ENCODE data around the gene SLC29A3. TPM values are rescaled to one million over a fixed set of nuclear protein-coding genes. Genes with fewer than 3 reads are reported as not detected.

The SLC29A3 gene
- total and polyA plus RNA-seq, 2 of the 8 experiments (the other 6 are each of a cell fraction or from before 2014, with no cell fraction given) = 14.0 to 24.6 TPM

- TF ChIP-seq CHD7 (IDR thresholded peaks at IDR 0.05; ENCODE audit: insufficient replicate concordance, low read length) (no peak), CHD2 (IDR thresholded peaks at IDR 0.05; ENCODE audit: low read length) (no peak), SIN3A (conservative IDR thresholded peaks at IDR 0.05 in 1 of 2, IDR thresholded peaks at IDR 0.05 in 1 of 2; ENCODE audit: low read depth in 1 of 2, low read length in 2 of 2) (no peak), GABPA (IDR thresholded peaks at IDR 0.05; ENCODE audit: borderline replicate concordance, insufficient read depth, low read length) (peak; percentile 34; the same call in 1 of the 2 replicates), RAD21 (IDR thresholded peaks at IDR 0.05 in 1 of 2, conservative IDR thresholded peaks at IDR 0.05 in 1 of 2; ENCODE audit: low read depth in 2 of 2, low read length in 2 of 2) (peak; percentile 91 to 92), CHD1 (IDR thresholded peaks at IDR 0.05; ENCODE audit: low read depth, low read length) (no peak), CREB1 (IDR thresholded peaks at IDR 0.05) (0 out of 2 replicates have a peak, but pooled peaks have one; percentile 17), RFX5 (IDR thresholded peaks at IDR 0.05; ENCODE audit: borderline replicate concordance, low read depth, low read length) (no peak), RBBP5 (IDR thresholded peaks at IDR 0.05; ENCODE audit: borderline replicate concordance, low read depth, low read length) (no peak)
These were observed 65.1 kb downstream of the SLC29A3 start (continued) for GRCh38 chr10:71383972-71384687.

Measured in H1 (cell line).